Activated CD4-positive, alpha-beta T cell treated with anti-CD3 and anti-CD28 coated beads, Interleukin-2, amount 50 U/mL, for 16 hours (primary cell): Measurements from ENCODE around the gene TEN1.
A peak's percentile ranks its signal among the peaks of the same experiment; 100 is the strongest.
"Not testable (repeated sequence)": the region's sequence is repeated elsewhere in the genome, so short reads cannot be mapped to it uniquely, and the experiment has no call there.

ENCODE experiments used
- DNase-seq: peaks from one replicate; pipeline ENCODE4 v3.0.0-alpha.2; 2020

TEN1 gene, protein sequence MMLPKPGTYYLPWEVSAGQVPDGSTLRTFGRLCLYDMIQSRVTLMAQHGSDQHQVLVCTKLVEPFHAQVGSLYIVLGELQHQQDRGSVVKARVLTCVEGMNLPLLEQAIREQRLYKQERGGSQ

DNA sequence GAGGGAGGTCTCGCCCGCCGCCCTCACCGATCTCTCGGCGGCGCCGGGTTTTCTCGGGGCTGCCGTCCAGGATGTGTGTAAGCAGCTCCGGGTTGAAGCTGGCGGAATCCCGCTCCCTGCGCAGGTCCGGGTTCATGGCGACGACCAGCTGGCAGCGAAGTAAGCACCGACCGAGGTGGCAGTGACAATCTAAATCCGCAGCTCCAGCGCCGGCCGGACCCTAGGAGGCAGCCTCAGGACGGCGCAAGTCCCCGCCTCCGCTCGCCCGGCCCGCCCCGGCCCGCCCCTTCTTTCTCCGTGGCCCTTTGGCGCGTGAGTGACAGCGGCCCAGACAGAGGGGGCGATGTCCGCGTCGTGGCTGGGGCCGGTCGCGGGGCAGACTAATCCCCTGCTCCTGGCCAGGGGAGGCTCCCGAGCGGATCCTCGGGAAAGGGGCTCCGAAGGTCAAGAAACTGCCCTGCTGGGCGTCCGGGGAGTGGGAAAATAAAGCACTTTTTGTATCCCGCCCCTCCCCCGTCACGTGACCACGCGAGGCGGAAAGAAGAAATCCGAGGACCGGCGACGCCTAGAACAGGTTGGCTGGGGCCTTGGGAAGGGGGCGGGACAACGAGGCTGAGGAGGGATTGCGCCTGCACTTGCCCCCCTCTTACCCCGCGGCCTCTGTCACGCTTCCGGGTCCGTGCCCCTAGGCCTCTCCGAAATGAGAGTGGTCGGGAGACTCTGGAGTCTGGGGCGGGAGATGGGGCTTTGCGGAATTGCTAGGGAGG lies at the start of gene TEN1, which contains the start of gene ACOX1:
TEN1 (plus strand) TSS at position 303 of the 767 bp plus-strand sequence. CDS start 6,953 bp downstream, outside the sequence.
ACOX1 (minus strand) TSS at position 229 of the 767 bp plus-strand sequence; CDS start at position 136, 93 bp downstream.
- DNase-seq, result peak; percentile 97

GRCh38 chr17:75931062-75931461 lies 48.0 kb upstream of the TEN1 start:
- no peak for DNase-seq

DNA sequence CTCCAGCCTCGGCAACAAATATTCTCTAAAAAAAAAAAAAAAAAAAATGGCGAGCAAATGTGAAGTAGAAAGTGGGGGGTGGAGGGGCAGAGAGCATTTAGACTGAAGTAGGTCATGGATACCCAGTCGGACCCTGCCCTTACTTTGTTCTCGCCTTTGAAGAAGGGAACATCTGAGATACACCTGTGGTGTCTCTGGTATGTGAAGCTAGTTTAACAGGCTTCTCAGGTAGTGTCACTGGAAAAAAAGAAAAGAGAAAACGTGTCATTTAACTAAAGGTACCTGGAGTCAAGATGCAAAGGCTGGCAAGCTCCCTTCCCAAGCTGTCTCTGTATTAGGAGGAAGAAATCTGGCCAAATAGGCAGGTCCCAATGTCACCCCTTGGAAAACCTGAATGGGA lies 46.2 kb upstream of the TEN1 start:
- no peak for DNase-seq

DNA sequence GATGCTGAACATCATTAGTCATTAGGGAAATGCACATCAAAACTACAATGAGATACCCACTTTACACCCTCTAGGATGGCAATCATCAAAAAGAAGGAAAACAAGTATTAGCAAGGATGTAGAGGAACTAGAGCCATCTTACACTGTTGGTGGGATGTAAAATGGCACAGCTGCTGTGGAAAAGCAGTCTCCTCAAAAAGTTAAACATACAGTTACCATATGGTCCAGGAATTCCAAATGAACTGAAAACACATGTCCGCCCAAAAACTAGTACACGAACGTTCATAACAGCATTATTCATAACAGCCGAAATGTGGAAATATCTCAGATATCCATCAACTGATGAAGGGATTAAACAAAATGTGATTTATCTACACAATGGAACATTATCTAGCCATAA lies 45.2 kb upstream of the TEN1 start:
- DNase-seq, result no peak

- no peak for DNase-seq
These were observed 41.4 kb upstream of the TEN1 start for GRCh38 chr17:75937652-75938051.

GRCh38 chr17:75940727-75941441 lies 38.2 kb upstream of the TEN1 start, which contains the start of gene FBF1:
TSS of gene FBF1 (minus strand) at chr17:75941042. CDS start at chr17:75938149, 2,893 bp downstream.
- DNase-seq, result peak; percentile 94

GRCh38 chr17:75941442-75941819 lies 37.6 kb upstream of the TEN1 start:
- DNase-seq, result no peak

DNA sequence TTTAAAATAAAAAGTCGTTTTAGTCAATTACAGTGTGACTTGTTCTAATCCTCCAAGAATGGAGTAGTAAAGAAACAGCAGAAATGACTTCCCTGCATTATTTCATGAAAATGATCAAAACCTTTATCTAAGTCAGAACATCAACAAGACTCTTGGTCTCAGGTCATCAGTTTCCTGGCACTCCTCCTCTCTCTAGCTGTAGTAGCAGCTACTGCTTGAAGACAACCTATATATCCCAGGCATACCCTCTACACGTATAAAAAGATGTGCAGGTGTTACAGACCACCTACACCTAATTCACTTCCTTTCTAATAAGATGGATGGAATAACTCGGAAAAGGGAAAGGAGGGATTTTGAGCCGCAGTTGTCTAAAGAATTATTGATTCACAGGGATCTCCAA lies 36.6 kb upstream of the TEN1 start:
- DNase-seq, result no peak

GRCh38 chr17:75943491-75943890 lies 35.5 kb upstream of the TEN1 start:
- DNase-seq, result no peak

DNA sequence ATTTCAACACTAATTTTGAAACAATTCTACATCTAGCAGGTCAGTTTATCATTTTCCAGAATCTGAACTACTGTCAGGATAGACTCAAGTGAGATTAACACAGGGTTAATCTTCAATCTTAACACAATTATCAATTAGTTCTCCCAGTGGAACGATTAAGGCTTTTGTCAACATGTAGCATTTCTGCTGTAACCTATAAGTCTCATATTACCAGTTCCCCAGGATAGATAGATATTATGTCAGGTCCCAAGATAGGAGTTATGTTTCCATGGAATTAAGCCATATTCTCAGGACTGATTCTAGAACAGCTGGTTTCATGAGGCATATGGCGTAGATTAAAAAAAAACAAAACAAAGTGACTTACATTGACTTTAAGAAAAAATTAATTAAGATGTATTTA lies 33.8 kb upstream of the TEN1 start:
- no peak for DNase-seq

GRCh38 chr17:75950421-75950820 lies 28.6 kb upstream of the TEN1 start:
- DNase-seq, result no peak

DNA sequence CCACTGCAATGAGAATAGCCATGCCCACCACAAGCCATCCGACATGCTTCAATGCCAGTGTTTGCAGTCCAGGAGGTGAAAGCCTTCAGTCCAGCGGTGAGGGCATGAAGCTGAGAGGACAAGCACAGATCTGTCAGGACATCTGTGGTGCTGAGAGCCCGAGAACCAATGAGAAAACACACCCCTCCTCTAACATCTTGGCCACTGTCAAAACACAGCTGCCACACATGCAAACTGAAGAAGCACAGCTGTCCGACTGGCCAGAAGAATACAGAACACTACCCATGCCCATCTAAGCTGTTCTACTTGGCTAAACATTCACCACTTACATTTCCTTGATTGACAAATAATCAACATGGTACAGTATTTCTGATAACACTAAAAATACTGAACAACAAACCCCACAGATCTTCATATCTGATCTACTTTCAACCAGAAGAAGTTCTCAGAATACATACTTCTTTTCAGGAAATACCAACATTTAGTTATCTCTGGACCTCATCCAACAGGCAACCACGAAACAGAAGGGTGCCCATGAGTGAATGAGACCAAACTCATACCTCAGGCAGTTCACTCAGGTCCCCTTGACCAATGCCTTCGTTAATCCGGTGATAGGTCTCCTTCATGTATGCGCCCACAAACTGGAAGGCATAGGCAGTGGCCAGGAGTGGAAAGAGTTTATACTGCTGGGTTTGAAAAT lies 28.0 kb upstream of the TEN1 start:
- peak; percentile 13 for DNase-seq

DNA sequence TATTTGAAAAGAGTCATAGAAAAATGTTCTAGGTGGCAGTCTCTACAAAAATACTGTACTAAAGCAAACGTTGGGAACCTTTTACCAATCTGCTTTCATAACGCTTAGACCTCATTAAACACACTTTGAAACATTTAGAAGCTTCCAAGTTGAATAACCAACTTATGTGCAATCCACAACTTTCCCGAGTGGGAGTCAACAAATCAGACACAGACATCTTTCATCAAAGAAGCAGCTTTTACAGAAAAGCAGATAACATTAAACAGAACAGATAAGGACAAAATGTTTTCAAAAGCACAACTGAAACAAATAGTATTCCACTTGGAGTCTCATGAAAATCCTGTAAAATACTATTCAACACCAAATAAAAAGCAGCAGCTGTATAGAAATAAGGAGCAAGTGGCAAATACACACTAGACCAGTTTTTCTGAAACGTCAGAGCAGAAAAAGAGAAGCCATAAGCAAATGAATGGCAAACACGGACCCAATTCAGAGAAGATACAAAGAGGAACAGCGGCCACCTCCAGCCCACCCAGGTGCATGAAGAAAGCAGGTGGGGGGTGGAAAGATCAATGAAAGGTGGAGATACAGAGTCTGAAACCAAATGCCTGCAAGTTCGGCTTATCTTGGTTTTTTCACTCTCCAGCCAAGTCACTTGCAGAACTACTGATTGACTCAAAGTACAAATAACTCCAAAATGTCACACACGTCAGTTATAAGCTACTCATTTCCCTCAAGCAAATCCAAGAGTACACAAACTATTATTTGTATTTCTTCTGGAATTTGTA lies 19.8 kb upstream of the TEN1 start:
- no peak for DNase-seq

DNA sequence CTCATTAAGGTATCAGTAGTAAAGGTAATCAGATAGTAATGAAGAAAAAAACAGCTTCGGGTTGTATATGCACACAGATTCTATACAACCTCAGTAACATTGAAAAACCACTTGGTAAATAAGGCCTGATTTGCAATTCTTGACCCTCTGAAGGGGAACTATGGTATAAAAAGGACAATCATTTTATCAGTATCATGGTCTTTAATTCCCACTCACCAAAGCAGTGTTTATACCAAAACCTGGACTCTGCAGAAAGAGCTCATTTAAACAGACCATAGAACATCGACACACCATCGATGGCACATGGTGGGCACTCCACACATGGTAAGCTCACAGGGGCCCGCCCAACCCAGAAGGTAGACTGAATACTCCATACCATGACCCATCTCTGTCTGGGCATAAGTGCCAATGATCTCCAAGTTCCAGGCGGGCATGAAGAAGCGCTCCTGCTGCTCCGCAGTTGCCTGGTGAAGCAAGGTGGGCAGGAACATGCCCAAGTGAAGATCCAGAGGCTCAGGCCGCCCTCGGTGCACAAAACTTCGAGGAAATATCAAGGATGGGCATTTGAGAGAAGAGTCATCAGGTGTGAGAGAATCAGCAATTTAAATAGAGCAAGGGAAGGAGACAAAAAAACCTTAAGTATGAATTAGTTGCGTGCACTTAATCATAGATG lies 19.1 kb upstream of the TEN1 start:
- no peak for DNase-seq

DNA sequence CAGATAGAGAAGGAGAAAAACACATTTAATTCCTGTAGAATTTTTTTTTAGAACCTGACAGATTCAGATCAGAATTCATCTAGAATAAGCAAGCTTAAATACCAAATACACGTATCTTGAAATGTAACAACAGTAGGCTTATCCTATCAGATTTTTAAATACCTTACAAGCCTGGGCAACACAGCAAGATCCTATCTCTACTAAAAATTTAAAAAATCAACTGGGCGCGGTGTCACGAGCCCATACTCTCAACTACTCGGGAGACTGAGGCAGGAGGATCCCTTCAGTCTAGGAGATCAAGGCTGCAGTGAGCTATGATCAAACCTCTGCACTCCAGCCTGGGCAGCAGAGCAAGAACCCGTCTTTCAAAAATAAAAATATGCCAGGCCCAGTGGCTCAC lies 13.6 kb upstream of the TEN1 start:
- DNase-seq, result no peak

- DNase-seq, result not testable (repeated sequence)
These were observed 10.0 kb upstream of the TEN1 start for GRCh38 chr17:75969044-75969443.

- DNase-seq, result no peak
These were observed 9.0 kb upstream of the TEN1 start for GRCh38 chr17:75970011-75970523.

DNA sequence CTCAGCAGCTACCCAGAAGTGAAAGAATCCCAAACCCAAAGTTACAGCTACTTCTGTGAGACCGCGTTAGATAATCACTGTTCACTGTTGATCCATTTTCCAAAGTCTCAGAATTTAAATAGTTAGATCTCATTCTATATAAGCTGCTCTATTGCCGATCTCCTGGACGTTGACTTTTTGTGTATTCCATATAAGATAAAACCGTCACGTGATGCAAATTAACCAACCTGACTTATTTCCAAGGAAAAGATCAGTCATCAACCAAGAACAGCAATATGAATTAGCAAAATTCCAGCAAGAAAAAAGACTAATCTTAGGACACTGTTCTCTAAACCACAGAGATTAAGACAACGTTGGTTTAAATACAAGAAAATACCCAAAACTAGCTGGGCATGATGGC lies 8.4 kb upstream of the TEN1 start:
- DNase-seq, result no peak

- DNase-seq, result not testable (repeated sequence)
These were observed 3.9 kb upstream of the TEN1 start for GRCh38 chr17:75975187-75975586.

DNA sequence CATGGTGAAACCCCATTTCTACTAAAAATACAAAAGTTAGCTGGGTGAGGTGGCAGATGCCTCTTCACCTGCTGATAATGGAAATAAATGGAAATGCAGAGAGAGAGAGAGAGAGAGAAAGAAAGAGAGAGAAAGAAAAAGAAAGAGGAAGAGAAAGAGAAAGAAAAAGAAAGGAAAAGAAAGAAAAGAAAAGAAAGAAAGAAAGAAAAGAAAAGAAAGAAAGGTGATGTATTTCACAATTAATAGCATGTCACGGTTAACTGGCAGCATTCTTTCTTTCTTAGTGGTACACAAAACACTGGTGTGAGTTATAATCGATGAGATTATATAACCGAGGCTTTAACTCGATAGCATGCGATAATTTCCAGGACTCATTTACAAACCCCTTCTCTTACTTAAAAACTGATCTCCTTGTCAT lies 3.3 kb upstream of the TEN1 start:
- no peak for DNase-seq

- no peak for DNase-seq
These were observed 2.7 kb upstream of the TEN1 start for GRCh38 chr17:75976175-75976848.
